Left kidney (tissue), 8 donors: ENCODE results near the gene ALKBH6. TPM values are rescaled to one million over a fixed set of nuclear protein-coding genes. Genes with fewer than 3 reads are reported as not detected.
A peak's percentile ranks its signal among the peaks of the same experiment; 100 is the strongest.
"Not testable (repeated sequence)": the region's sequence is repeated elsewhere in the genome, so short reads cannot be mapped to it uniquely, and the experiment has no call there.

Source experiments
- DNase-seq: peaks from one replicate; pipeline ENCODE4 v3.0.0-alpha.2; 2013
- long read RNA-seq, 8 donors: transcript quantifications; one replicate each; lab custom pipeline, GENCODE V29; 2026
- polyA plus RNA-seq: library from polyadenylated mRNA; unstranded; fragments of 120-200 nt; gene quantifications from one replicate; pipeline ENCODE4 v1.2.1, GENCODE V29; 2013; ENCODE audit not compliant: insufficient read length

Gene ALKBH6
- 15.3 TPM for polyA plus RNA-seq
- long read RNA-seq, donor 1, partial matches to known transcripts = 0 of 8 reads
- long read RNA-seq, donor 1, other reads (novel, unspliced or antisense) = 0 of 8 reads
- long read RNA-seq, donor 2, partial matches to known transcripts = 0 of 3 reads
- long read RNA-seq, donor 2, other reads (novel, unspliced or antisense) = 0 of 3 reads
- long read RNA-seq, donor 3, partial matches to known transcripts = 0 of 1 reads
- long read RNA-seq, donor 3, other reads (novel, unspliced or antisense) = 0 of 1 reads
- long read RNA-seq, donor 4 = 0 reads
- long read RNA-seq, donor 5, transcript ALKBH6-202 (7 exons, 973 nt) = major isoform, 7 of 12 reads
- long read RNA-seq, donor 5, partial matches to known transcripts = 0 of 12 reads
- long read RNA-seq, donor 5, other reads (novel, unspliced or antisense) = 0 of 12 reads
- long read RNA-seq, donor 6, partial matches to known transcripts = 0 of 2 reads
- long read RNA-seq, donor 6, other reads (novel, unspliced or antisense) = 0 of 2 reads
- long read RNA-seq, donor 7, partial matches to known transcripts = 0 of 4 reads
- long read RNA-seq, donor 7, other reads (novel, unspliced or antisense) = 0 of 4 reads
- long read RNA-seq, donor 8, partial matches to known transcripts = 0 of 2 reads
- long read RNA-seq, donor 8, other reads (novel, unspliced or antisense) = 0 of 2 reads

- peak; percentile 99 for DNase-seq
Measured at GRCh38 chr19:36014012-36014924, at the start of gene ALKBH6. TSS of gene ALKBH6 (minus strand) at chr19:36014213. CDS start at chr19:36013397, 816 bp downstream.

DNA sequence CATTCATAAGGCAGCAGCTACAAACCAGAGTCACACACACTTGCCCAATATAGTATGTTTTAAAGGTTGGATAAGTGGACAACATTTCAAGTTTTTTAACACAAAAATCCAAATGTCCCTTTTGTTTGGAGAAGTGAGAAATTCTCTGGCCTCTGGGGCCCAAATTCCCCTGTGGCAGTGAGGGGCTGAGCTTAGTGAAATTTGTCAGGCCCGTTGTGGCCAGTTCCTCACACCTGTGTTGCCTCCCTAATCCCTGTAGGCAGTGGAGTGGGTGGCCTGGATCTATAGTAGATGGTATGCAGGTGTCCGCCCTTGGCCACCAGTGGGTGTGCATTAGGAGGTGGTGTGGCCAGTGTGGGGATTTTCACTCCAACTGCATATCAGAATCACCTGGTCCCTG is 47.4 kb upstream of the ALKBH6 start:
- DNase-seq = no peak

DNA sequence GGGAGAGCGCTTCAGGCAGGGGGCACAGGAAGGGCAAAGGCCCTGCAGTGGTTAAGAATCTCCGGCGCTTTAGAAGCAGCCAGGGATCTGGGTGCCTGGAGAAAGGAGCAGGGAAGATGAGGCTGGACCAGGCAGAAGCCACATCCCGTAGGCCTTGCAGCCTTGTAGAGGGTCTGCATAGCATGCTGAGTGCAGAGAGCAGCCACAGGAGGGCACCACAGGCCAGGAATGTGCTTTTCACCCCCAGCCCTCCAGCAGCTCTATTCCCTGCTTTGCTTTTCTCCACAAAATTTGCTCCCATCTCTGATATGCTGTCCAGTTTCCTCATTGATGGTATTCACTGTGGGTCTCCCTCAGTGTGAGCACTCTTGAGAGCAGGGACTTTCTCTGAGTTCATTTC is 46.4 kb upstream of the ALKBH6 start:
- no peak for DNase-seq

GRCh38 chr19:36059180-36059910 is 45.3 kb upstream of the ALKBH6 start:
- no peak for DNase-seq

DNA sequence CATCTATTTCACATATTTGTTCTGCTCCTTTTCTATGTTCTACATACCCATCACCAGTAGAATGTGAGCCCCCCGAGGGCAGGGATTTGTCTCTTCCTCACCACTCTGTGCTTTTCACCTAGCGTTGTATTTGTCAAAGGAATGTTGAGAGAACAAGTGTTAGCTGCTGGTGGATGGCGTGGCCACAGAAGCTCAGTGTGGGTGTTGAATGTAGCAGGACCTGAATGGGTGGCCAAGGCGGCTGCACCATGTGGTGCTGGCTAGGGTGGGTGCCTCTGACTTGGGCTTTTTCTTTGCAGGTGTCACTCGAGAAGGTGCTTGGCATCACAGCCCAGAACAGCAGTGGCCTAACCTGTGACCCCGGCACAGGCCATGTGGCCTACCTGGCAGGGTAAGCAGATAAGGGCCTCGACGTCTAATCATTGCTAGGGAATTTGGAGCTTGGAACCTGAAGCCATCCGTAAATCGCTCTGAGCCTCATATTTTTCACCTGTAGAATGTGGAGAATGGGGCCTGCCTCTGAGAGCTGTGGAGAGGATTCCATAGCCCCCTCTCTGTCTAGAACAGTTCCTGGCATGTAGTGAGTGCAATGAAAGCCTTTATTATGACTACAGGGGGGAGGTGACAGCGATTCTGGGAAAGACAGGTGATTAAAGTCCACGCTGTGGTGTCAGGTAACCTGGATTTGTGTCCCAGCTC is 44.6 kb upstream of the ALKBH6 start:
- DNase-seq = no peak

DNA sequence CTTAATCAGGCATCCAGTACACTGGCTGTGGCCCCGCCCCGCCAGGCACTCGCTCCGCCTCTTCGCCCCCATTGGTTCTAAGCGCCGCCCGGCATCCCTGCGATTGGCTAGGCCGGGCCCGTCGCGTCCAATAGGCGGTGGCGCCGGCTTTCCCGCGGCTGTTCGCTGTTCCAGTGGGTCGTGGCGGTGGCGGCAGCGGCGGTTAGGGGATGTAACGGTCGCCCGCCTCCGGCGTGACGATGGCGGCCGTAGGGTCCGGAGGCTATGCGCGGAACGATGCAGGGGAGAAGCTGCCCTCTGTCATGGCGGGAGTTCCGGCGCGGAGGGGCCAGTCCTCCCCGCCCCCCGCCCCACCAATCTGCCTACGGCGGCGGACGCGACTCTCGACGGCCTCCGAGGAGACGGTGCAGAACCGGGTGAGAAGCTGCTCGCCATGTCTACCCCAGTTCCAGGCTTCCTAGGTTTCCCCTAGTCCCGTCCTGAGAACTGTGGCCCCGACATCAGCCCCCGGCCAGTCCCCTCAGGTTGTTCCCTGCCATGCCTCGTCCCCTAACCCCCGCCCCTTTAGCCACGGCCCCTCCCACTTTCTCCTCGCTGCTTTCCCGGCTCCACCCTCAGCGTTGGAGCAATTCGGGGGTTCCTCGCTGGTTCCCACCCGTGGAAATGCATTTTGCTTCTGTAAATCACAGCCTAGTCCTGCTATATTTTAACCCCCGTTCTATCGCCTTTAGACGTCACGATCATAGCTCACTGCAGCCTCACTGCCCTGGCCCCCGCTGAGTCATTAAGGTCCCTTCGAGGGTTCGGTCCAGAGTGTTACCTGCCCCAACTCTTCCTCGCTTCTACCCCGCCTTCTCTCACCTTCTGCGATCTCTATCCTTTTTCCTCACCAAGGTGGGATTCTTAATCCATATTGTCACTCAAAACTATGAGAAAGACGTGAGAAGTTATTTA is 41.0 kb upstream of the ALKBH6 start, which contains the start of gene WDR62:
Gene WDR62 (plus strand): TSS at position 165 of the 954 bp plus-strand sequence. CDS start 75 bp downstream, at position 240.
- no peak for DNase-seq

DNA sequence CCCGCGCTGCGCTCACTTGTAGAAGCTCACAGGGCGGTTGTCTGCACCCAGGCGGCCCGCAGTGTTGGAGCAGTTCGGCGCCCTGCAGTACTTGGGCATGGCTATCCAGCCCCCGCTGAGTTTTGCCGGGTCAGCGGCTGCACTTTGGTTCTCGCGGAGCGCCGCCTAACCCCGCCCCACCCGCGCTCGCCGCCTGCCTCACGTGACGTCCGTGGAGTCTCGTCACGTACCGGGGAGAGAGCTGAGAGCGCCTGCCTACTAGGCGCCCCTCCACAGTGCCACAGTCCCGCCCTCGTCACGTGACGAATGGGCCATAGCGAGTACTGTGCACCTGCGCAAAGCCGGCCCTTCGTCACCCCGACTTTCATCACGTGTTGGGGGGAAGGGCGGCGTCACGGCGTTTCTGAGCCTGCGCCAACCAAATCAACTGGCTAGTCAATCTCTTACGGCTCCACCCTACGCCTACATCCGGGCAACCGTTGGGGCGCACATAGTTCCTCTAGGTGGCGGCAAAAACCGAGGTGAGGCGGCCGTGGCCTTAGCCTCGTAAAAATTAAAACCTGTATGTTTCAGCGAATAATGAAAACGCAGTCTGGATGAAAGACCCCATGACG is 40.2 kb upstream of the ALKBH6 start, which contains the start of gene THAP8:
Gene THAP8 (minus strand): TSS at position 167 of the 614 bp plus-strand sequence. CDS start 68 bp downstream, at position 99.
- peak; percentile 99 for DNase-seq

- no peak for DNase-seq
Measured at GRCh38 chr19:36051637-36052036, 37.6 kb upstream of the ALKBH6 start.

GRCh38 chr19:36051236-36051635 is 37.2 kb upstream of the ALKBH6 start:
- DNase-seq = no peak

DNA sequence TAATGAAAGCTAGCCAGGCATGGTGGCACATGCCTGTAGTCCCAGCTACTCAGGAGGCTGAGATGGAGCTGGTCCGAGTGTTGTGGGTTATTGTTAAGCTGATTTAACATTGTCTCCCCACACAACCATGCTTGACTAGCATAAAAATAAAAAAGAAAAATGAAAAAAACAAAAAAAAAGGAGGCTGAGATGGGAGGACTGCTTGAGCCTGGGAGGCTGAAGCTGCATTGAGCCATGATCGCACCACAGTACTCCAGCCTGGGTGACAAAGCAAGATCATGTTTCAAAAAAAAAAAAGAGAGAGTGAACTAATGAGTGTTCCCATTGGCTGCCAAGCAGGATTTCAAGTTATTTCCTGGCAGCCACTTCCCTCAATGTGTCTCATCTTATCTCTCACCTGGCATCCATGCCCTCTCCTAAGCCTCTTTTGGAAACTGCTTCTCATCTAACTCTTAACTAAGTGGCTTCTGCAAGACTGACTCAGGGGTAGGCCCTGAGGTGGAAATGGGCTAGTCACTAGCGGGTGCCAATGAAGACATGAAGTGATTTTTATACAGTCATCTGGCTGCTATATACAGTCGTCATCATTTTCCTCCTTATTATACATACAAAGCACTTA is 35.2 kb upstream of the ALKBH6 start:
- no peak for DNase-seq

DNA sequence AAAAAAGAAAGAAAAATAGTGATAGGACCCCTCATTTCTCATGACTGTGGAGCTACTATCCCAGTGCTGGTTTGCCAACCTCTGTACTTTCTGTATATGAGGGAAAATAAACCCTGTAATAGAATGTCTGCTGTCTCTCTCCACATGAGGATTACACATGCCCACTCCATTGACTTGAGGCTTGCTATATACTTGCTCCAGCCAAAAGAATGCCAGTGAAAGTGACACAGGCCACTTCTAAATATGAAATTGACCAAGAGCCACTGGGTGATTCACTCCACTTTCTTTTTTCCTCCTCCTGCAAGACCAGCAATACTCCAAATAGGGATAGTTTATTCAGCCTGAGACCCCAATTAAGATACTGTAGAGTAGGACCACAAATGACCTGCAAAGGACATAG is 33.8 kb upstream of the ALKBH6 start:
- DNase-seq = no peak

- DNase-seq = no peak
Measured at GRCh38 chr19:36046443-36047050, 32.5 kb upstream of the ALKBH6 start.

- no peak for DNase-seq
Measured at GRCh38 chr19:36043952-36044351, 29.9 kb upstream of the ALKBH6 start.

DNA sequence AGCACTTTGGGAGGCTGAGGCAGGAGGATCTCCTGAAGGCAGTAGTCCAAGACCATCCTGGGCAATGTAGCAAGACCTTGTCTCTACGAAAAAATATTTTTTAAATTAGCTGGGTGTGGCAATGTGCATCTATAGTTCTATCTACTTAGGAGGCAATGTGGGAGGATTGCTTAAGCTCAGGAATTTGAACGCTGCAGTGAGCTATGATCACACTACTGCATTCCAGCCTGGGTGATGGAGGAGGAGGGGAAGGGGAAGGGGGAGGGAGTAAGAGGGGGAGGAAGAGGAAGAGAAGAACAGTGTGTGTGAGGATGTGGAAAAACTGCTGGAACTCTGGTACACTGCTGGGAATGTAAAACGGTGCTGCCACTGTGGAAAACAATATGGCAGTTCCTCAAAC is 27.8 kb upstream of the ALKBH6 start:
- peak; percentile 60 for DNase-seq

DNA sequence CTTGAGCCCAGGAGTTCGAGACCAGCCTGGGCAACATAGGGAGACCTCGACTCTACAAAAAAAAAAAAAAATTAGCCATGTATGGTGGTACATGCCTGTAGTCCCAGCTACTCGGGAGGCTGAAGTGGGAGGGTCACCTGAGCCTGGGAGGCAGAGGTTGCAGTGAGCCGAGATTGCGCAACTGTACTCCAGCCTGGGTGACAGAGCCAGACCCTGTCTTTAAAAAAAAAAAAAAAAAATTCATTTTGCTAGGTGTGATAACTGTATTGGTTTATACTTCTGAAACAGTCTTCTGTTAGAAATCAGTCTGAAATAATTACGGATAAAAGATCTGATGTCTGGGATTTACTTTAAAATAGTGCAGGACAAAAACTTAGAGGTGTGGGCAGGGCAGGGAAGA is 27.1 kb upstream of the ALKBH6 start:
- DNase-seq = not testable (repeated sequence)

- no peak for DNase-seq
Measured at GRCh38 chr19:36040495-36040894, 26.5 kb upstream of the ALKBH6 start.

DNA sequence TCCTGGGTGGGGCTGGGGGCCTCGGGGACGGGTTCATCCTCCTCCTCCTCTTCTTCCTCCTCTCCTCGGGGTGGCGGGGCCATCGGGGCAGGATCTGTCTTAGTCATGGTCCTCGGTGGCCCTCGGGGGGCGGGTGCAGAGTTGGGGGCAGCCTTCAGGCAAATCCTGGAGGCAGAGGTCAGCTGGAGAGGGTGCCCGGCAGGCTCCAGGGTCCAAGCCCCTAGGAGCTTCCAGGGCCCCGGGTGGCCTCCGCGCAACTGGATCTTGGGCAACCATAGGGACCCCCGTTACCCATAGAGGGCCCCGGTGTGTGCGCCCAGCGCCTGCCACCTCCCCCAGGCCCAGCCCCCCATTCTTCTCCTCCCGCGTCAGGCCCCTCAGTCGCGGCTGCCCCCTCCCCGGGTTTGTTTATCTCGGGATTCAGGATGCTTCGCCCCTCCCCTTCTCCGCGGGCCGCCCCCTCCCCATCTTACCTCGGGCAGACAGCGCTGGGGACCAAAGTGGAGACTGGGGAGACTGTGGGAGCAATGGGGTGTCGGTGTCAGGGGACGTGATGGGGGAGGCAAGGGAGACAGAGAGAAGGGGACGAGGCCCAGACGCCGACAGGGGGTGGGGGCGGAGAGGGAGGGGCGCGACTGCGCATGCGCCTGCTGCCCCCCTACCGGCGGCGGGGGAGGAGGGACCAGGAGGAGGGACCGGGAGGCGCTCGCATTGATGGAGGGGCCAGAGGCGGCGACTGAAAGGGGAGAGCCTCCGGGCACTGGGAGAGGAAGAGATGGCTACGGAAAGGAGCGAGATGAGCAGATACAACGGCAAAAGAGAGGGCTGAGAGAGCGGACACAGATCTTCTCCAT is 18.5 kb upstream of the ALKBH6 start, which contains the start of gene CLIP3:
Gene CLIP3 (minus strand): TSS at position 623 of the 854 bp plus-strand sequence. CDS start 516 bp downstream, at position 107.
- DNase-seq = peak; percentile 69
